Stimulated activated CD4-positive, alpha-beta T cell treated with anti-CD3 and anti-CD28 coated beads, Interleukin-2, amount 100 ng/mL, for 4 hours (primary cell): ENCODE results near the gene CYBB.
A peak's percentile ranks its signal among the peaks of the same experiment; 100 is the strongest.

Source experiments
- DNase-seq: peaks from one replicate; pipeline ENCODE4 v3.0.0-alpha.2; 2020; ENCODE audit warnings: low read depth

The CYBB gene

DNA sequence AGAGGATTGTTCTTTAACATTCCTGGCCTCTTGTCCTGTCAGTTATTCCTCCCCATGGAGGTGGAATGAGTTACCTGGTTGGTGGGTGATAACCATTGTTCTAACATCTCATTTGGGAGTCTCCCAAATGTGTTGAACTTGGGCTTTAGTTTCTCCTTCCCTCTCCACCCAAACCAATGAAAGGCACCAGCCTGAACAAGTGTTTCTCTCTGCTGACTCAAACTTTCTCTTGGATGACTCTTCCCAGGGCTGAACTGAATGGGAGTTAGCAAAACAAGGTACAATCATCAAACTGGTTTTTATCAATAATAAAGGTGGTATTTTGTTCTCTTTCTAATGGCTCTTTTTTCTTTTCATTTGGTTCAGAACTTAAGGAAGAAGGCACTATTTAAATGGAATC lies 64.8 kb downstream of the CYBB start:
- no peak for DNase-seq

DNA sequence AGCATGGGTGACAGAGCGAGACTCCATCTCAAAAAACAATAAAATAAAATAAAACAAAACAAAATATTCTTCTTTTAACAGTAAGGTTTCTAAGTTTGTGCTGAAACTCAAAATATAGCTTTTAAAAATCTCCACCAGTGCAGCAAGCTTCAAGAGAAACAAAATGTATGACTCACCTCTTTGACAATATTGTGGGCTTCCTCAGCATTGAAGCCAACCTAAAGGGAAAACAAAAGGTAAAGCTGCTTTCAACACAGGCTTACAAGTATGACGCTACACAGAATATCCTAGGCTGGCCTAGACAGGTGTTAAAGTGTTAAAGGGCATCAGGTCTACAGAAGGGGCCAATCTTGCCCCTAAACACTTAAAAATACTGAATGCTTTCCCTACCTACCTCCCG lies 66.3 kb downstream of the CYBB start:
- DNase-seq = no peak

DNA sequence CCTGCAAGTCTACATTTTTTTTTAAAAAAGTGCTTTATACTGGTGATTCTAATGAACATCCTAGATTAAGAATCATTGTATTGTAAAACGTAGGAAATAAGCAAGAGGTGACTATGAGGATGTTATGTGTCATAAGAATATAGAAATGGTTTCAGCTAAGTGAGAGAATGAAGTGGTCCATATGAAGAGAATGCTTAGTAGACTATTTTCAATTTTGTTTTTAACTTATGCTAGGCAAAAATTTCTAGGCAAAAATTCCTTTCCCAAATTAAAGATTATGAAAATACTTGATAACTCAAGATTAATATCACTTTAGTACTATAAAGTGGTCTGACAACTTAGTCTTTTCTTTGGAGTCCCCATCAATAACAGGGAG lies 66.7 kb downstream of the CYBB start:
- no peak for DNase-seq

DNA sequence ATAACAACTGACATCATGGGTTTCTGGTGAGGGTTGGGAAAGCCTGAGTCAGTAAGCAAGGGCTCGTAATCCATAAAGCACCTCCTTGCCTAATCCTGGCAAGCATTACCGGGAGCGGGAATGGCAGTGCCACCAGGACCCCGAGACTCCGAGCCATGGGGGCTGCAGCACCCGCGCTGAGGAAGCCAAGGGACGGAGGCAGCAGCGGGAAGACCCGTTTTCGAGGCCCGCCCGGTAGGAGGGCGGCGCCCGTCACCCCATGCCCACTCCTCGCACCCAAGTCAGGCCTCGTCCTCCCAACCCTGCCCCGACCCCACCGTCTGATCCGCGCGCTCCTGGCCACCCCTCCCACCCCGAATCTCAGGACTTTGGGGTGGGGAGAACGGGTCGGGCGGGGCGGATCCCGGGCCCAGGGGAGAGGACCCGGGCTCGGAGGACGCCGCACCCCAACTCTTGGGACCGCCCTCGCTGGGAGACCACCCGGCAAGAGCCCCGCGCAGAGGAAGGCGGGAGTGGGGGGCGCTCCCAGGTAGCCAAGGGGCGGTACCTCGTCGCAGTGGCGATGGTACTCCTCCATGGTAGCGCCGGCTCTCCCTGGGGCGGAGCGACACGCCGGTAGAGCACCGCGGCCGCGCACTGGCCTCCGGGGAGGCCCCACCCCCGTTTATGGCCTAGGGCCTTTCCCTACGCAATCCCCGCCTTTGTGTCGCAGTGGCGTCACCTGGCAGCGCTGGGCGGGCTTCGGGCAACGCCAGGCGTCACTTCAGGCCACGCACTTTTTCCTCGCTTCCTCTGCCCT lies 67.3 kb downstream of the CYBB start, which contains the start of gene DYNLT3:
TSS of gene DYNLT3 (minus strand) at position 638 of the 799 bp plus-strand sequence. CDS start at position 577, 61 bp downstream.
- peak; percentile 52 for DNase-seq

DNA sequence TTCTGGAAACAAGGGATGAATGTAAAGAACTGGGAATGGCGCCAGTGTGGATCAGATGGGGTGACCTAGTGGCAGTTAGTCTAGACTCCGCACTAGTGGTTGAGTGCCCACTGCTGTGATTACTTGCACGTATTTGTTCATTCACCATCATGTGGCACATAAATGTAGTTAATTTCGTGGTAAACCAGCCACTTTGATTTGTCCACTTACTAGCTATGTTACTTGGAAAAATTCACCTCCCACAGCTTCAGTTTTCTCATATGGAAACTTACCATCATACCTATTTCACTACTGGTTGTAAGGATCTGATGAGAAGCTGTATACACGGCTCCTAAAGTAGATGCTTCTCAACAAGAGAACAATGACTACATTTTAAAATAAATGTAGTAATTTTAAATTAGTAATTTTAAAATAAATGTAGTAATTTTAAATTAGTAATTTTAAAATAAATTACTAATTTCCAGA lies 67.9 kb downstream of the CYBB start:
- DNase-seq = no peak

DNA sequence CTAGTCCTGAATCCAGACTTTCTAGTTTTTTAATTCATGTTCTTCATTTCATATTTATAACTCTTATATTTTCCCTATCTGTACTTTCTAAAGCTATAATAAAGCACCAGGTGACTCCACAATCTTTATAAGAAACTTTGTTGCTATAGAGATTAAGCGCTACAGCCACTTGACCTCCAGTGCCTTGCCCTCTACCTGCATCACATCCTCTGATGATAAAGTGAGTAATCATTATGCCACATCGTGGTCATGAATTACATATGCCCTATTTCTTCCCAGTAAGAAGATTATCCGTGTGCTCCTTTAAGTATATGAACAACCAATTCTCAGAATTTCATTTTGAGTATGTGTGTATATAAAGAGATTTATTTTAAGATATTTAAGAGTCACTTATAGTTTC lies 74.3 kb downstream of the CYBB start:
- DNase-seq = no peak

DNA sequence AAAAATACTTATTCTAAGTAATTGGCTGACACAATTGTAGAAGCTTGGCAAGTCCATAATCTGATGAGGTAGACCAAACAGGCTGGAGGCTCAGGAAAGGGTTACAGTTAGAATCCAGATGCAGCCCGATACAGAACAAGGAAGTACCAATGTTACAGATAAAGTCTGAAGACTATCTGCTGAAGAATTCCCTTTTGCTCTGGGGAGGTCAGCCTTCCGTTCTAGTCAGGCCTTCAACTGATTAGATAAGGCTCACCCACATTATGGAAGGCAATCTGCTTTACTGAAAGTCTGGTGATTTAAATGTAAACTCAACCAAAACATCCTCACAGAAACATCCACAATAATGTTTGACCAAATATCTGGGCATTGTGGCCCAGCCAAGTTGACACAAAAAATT lies 74.9 kb downstream of the CYBB start:
- DNase-seq = no peak

DNA sequence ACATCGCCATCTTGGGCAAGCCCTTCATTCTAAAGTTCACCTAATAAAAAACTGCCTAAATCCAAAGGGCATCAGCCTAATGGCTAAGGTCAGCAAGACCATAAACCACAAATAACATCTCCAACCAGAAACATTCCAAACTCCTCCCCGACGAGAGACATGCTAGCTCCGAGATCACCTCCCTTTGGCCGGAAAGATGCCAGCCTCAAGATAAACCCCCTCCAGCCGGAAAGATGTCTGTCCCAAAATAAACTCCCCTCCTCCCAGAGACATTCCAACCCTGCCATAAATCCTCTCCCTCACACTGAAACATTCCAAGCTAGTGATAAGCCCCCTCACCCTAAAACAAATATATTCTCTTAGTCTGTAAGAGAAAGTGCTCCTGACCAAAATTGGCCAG lies 80.9 kb downstream of the CYBB start:
- no peak for DNase-seq

DNA sequence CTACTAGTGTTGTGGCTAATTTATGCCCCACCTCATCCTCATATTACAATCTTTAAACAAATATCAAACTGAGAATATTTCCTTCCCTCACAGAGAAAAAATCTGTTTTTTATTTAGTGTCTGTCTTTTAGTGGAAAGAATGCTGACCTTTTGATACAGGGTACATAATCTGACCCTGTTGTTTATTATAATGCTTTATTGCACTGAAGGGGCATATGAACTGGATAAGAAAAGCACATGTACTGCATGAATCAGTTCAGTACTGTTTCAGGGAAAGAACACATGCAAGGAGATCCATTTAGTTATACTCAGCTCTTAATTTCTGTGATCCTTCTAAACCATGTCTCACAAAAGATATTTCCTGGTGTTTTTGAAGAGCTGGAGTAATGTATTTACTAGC lies 83.0 kb downstream of the CYBB start:
- no peak for DNase-seq
